Activated naive CD4-positive, alpha-beta T cell treated with anti-CD3 and anti-CD28 coated beads, Interleukin-2, amount 10 ng/mL, durations not matched to agents 7 days and 5 days (primary cell): Measurements from ENCODE around the gene WDR4.
"Not testable (repeated sequence)": the region's sequence is repeated elsewhere in the genome, so short reads cannot be mapped to it uniquely, and the experiment has no call there.

Experiments
- CTCF ChIA-PET: fragments of 350-600 bp; sonication (Branson Sonifier 250); formaldehyde crosslinking; loops from one replicate; lab custom pipeline; 2021; ENCODE audit warnings: antibody characterized with exemption; lab: Charles Lee
- DNase-seq: peaks from one replicate; pipeline ENCODE4 v3.0.0-alpha.2; 2020
- H3K27ac Mint-ChIP-seq: one replicate; pipeline ENCODE4 v1.8.0; 2021; ENCODE audit warnings: mild to moderate bottlenecking, moderate library complexity, mixed read lengths
- H3K27me3 Mint-ChIP-seq: one replicate; pipeline ENCODE4 v1.8.0; 2021; ENCODE audit warnings: mild to moderate bottlenecking, mixed read lengths
- H3K36me3 Mint-ChIP-seq: one replicate; pipeline ENCODE4 v1.8.0; 2021; ENCODE audit warnings: mixed read lengths
- H3K4me1 Mint-ChIP-seq: one replicate; pipeline ENCODE4 v1.8.0; 2021; ENCODE audit warnings: mixed read lengths
- H3K4me3 Mint-ChIP-seq: one replicate; pipeline ENCODE4 v1.8.0; 2021; ENCODE audit warnings: mild to moderate bottlenecking, moderate library complexity, mixed read lengths
- H3K9me3 Mint-ChIP-seq: one replicate; pipeline ENCODE4 v1.8.0; 2021; ENCODE audit warnings: mixed read lengths

WDR4 gene

DNA sequence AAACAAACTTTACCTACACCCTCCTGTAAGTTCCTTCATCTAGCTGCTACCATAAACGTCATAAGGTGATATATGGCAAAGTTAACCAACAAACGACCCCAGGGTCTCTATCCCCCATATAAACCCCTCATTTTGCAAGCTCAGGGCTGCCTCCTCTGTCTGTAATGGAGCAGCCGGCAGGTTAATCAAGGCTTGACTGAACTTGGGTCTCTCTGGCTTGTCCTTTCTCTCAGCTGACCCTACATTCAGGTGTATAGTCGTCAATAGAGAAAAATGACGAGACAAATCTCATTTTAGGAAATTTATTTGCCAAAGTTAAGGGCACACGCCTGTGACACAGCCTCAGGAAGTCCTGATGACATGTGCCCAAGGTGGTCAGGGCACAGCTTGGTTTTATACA, 67.4 kb downstream of the WDR4 start:
- Mint-ChIP-seq H3K4me1 (no peaks in the 10 kb centered on the region), H3K36me3 (peaks cover 5% of the 10 kb centered on the region), H3K27me3 (peaks cover 13% of the 10 kb centered on the region), H3K27ac (no peak overlapping the region), H3K4me3 (no peak overlapping the region), H3K9me3 (peaks cover 8% of the 10 kb centered on the region)
- CTCF ChIA-PET = no interaction called here
- DNase-seq = no peak

DNA sequence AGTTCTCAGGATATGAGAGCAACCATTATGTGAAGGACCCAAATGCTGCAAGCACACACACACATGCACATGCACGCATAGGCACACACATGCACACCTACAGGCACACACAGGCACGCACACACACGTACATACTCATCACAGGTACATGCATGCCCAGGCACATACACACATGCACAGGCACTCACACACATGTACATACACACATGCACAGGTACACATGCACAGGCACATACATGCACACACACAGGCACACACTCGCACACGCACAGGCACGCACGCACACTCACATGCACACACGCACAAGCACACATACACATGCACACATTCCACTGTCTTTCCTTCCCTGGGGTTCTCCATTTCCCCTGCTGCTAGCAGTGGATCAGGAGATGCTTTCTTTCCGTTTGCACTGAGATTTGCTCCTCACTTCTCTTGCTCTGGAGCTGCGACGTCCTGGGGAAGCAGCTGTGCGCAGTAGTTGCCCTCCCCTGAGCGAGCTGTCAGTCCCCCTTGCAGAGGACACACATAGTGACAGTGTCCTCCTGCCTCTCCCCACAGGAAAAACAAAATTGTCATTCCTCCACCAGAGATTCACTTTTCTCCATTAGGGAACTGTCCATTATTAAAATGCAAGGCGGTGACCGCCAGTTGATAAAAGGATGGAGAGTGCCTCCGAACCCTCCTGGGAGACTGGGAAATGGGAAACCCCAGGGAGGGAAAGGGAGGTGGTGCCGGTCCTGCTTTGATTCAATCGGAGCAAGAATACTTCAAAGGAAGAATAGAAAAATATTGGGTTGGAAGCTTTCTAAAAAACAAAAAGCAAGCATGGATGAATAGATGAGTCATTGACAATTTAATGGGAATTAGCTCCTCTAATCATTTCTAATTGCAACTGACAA, 69.5 kb downstream of the WDR4 start:
- Mint-ChIP-seq H3K4me3 (no peak overlapping the region), H3K36me3 (no peaks in the 10 kb centered on the region), H3K9me3 (peaks cover 2% of the 10 kb centered on the region), H3K27me3 (peaks cover 25% of the 10 kb centered on the region), H3K27ac (no peak overlapping the region), H3K4me1 (no peaks in the 10 kb centered on the region)
- DNase-seq = no peak
- CTCF ChIA-PET = no interaction called here

DNA sequence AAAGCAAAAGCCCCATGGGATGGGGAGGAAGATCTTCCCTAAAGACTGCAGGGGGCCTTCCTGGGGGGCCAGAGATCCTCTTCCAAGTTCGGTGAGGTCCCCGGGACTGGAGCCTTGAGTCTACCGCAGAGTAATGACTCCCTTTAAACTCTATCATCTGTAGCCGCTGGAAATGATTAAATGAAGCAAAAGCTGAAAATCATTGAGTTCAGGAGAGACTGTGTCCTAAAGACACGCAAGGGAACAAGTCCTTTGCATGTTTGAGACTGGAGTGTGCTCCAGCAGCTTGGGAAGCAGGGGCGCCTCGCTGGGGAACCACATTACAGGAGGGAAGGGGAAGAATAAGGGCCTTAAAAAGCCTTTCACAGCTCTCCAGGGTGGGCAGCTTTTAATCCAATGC, 70.2 kb downstream of the WDR4 start:
- CTCF ChIA-PET = no interaction called here
- Mint-ChIP-seq H3K9me3 (peaks cover 1% of the 10 kb centered on the region), H3K4me1 (no peaks in the 10 kb centered on the region), H3K27ac (no peak overlapping the region), H3K27me3 (peaks cover 27% of the 10 kb centered on the region), H3K36me3 (no peaks in the 10 kb centered on the region), H3K4me3 (no peak overlapping the region)
- no peak for DNase-seq

DNA sequence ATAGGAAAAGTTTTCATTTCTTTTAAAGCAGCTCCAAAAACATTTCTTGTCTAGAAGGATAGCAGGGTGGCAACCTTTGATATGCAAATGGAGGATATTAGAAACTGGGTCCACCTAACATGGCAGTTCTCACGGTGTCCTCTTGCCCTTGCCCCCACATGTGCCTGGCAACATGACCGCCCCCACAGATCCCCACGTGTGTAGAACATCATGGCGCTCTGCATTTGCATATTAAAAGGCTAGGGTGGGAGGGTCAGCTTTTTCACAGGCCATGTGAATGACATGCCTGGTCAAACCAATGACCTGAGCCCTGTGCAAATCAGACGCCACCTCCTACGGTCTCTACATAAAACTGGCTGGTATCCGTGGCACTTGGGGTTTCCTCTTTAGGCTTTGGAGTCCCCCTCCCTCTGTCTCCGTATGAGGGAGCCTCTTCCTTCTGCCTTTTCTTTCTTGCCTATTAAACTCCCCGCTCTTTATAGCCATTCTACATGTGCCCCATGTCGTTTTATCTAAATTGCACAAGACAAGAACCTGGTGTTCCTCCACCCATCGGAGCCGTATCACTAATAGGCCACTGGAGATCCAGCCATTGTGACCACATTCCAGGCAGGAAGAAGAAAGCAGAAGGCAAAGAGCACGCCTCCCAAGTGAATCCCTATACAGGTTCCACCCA, 71.3 kb downstream of the WDR4 start:
- H3K4me1 Mint-ChIP-seq = no peaks in the 10 kb centered on the region
- no peak overlapping the region for H3K4me3 Mint-ChIP-seq
- peaks cover 27% of the 10 kb centered on the region for H3K27me3 Mint-ChIP-seq
- no peak overlapping the region for H3K27ac Mint-ChIP-seq
- DNase-seq = no peak
- H3K36me3 Mint-ChIP-seq = no peaks in the 10 kb centered on the region
- no peaks in the 10 kb centered on the region for H3K9me3 Mint-ChIP-seq
- CTCF ChIA-PET = no interaction called here

DNA sequence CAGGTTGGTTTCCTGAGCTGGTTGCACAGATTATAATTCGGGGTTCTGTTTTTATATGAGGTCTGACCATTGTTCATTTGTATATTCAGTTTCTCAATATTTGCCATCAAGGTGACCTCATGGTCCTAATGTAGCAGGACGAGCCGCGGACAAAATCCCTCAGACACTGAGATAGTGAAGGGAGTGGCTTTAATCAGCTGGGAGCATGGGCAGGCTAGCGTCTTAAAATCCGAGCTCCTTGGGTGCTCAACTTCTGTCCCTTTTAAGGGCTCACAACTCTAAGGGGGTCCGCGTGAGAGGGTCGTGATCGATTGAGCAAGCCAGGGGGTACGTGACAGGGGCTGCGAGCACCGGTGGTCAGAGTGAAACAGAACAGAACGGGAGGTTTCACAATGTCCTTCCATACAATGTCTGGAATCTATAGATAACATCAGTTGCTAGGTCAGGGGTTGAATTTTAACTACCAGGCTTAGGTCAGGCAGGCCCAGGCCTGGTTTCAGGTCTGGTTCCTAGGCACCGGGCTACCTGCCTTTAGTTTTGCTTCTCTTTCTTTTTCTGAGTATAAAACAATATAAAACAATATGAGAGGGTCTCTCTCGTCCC, 71.9 kb downstream of the WDR4 start:
- H3K9me3 Mint-ChIP-seq, H3K4me1 Mint-ChIP-seq, H3K27ac Mint-ChIP-seq, H3K36me3 Mint-ChIP-seq, CTCF ChIA-PET, DNase-seq, H3K4me3 Mint-ChIP-seq: not testable (repeated sequence)
- peaks cover 27% of the 10 kb centered on the region for H3K27me3 Mint-ChIP-seq

DNA sequence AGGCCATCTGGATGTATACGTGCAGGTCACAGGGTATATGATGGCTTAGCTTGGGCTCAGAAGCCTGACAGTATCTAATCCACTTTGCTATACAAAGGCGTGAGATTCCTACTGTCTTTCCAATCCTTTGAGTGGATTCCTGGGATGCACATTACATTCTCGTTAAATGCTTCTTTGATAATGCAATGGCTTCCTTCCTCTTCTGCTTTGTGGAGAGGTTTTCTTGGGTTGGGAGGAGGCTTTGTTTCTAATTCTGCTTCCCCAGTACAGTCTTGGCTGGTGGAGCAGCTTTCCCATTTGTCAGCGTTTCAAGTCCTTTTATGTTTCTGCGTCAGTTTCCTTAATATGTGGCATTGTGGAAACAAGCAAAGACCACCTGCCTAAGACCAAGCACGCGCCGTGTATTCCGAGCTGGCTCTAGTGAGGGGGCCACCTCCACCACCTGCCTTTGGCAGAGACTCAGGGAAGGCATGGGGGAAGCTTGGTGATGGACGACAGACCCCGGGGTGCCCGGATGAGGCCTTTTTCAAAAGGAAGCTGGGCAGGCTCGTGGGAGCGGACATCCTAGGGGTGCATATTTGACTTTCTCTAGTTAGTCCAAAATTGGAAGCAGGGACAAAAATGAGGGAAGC, 72.7 kb downstream of the WDR4 start:
- Mint-ChIP-seq H3K36me3 (no peaks in the 10 kb centered on the region), H3K27ac (no peak overlapping the region), H3K4me1 (no peaks in the 10 kb centered on the region), H3K27me3 (peaks cover 27% of the 10 kb centered on the region), H3K4me3 (no peak overlapping the region), H3K9me3 (no peaks in the 10 kb centered on the region)
- CTCF ChIA-PET = no interaction called here
- DNase-seq = no peak

DNA sequence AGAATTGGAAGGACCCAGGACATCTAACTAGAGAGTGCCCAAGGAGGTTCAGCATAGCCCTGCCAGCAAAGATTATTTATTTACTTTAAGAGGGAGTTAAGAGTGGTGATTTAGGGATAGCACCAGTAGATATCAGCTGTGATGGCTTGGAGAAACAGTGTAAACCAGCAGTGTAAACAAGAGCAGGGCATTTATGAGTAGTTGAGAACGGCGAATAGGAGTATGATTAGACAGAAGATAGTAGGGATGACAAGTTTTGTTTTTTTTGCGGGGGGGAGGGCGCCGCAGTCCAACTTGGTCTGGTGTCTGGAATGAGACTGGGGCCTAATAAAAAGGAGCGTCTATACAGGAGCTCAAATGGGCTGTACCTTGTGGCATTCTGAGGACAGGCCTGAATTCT, 77.7 kb downstream of the WDR4 start:
- peaks cover 24% of the 10 kb centered on the region for H3K27me3 Mint-ChIP-seq
- CTCF ChIA-PET, H3K27ac Mint-ChIP-seq, H3K9me3 Mint-ChIP-seq, DNase-seq, H3K36me3 Mint-ChIP-seq, H3K4me3 Mint-ChIP-seq, H3K4me1 Mint-ChIP-seq: not testable (repeated sequence)

DNA sequence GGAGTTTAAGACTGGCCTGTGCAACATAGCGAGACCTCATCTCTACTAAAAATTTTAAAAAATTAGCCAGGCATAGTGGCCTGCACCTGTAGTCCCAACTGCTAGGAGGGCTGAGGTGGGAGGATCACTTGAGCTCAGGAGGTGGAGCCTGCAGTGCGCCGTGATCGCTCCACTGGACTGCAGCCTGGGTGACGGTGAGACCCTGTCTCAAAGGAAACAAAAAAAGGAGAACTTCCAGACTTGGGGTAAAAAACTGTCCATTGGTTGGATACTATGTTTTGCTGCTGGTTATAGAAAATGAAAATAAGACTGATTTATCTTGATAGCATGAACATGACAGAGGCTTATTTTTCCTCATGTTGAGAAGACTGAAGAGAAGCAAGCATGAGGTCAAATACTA, 79.4 kb downstream of the WDR4 start:
- Mint-ChIP-seq H3K27ac (no peak overlapping the region), H3K27me3 (peaks cover 30% of the 10 kb centered on the region), H3K36me3 (no peaks in the 10 kb centered on the region), H3K9me3 (no peaks in the 10 kb centered on the region), H3K4me1 (peaks cover 3% of the 10 kb centered on the region), H3K4me3 (no peak overlapping the region)
- DNase-seq = no peak
- CTCF ChIA-PET = interaction anchor here (1.0 kb wide), 1 partner anchor 146 kb away, joined by 3 read pairs; no protein-coding TSS in a partner anchor

DNA sequence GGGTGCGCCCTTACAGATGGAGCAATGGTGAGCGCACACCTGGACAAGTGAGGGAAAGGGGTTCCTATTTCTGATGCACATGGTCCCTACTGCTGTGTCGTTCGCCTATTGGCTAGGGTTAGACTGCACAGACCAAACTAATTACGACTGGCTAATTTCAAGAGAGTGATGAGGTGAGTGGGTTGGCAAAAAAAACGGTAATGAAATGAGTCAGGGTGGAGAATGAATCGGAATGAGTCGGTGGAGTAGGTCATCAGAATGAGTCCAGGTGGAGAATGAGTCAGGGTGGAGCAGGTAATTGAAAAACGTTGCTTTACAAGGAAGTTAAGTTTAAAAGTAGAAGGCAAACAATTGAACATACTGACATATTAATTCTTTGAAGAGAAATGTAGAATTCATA, 79.8 kb downstream of the WDR4 start:
- Mint-ChIP-seq H3K9me3 (no peaks in the 10 kb centered on the region), H3K4me1 (peaks cover 3% of the 10 kb centered on the region), H3K4me3 (no peak overlapping the region), H3K27ac (no peak overlapping the region), H3K36me3 (no peaks in the 10 kb centered on the region), H3K27me3 (peaks cover 31% of the 10 kb centered on the region)
- CTCF ChIA-PET = interaction anchor here (1.0 kb wide), 1 partner anchor 145 kb away, joined by 3 read pairs; no protein-coding TSS in a partner anchor
- DNase-seq = no peak
